Activated T-helper 1 cell treated with anti-CD3 and anti-CD28 coated beads, Interleukin-12 subunit alpha, Interleukin-12 subunit beta, Interleukin-2, Interleukin-4 antibody, amounts not matched to agents 30 ng/mL and 10 ng/mL and 1 ng/mL, durations not matched to agents 14 hours and 24 hours and 36 hours (primary cell): Measurements from ENCODE around the gene KPTN. TPM values are rescaled to one million over a fixed set of nuclear protein-coding genes. Genes with fewer than 3 reads are reported as not detected.

Experiments
- DNase-seq: peaks from one replicate; pipeline ENCODE4 v3.0.0; 2021; ENCODE audit warnings: low spot score
- H3K27ac Mint-ChIP-seq: one replicate; pipeline ENCODE4 v1.8.0; 2021; ENCODE audit warnings: mild to moderate bottlenecking, mixed read lengths
- H3K27me3 Mint-ChIP-seq: one replicate; pipeline ENCODE4 v1.8.0; 2022; ENCODE audit warnings: mild to moderate bottlenecking, moderate library complexity, mixed read lengths; ENCODE audit not compliant: insufficient read depth
- H3K36me3 Mint-ChIP-seq: one replicate; pipeline ENCODE4 v1.8.0; 2021; ENCODE audit warnings: low read depth, mixed read lengths
- H3K4me1 Mint-ChIP-seq: one replicate; pipeline ENCODE4 v1.8.0; 2021; ENCODE audit warnings: low read depth, mixed read lengths
- H3K4me3 Mint-ChIP-seq: one replicate; pipeline ENCODE4 v1.8.0; 2021; ENCODE audit warnings: mild to moderate bottlenecking, moderate library complexity, mixed read lengths
- H3K9me3 Mint-ChIP-seq: one replicate; pipeline ENCODE4 v1.8.0; 2021; ENCODE audit warnings: mixed read lengths
- intact Hi-C: fragments of 100-400 bp; cut with micrococcal nuclease; formaldehyde crosslinking; loops from one replicate; pipeline ENCODE4 v1.15.1; 2024
- total RNA-seq: library from RNA; stranded (reverse); gene quantifications from 2 replicates; pipeline ENCODE4 v1.2.3, GENCODE V29; 2022

Gene KPTN
- total RNA-seq, 1 donor from 2014 or later = 10.8 TPM

DNA sequence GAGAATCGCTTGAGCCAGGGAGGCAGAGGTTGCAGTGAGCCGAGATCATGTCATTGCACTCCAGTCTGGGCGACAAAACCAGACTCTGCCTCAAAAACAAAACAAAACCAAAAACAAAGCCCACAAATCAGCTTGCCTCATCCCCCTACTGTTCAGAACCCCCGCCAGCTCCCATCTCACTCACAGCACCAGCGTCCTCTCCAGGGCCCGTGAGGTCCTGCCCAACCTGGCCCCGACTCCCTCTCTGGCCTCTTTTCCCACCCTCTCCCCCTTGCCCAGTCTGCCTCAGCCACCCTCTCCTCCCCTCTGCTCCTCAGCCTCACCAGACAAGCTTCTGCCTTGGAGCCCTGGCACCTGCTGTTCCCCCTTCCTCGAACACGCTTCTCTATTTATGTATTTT, 16.1 kb downstream of the KPTN start:
- intact Hi-C loops = no loop called here

DNA sequence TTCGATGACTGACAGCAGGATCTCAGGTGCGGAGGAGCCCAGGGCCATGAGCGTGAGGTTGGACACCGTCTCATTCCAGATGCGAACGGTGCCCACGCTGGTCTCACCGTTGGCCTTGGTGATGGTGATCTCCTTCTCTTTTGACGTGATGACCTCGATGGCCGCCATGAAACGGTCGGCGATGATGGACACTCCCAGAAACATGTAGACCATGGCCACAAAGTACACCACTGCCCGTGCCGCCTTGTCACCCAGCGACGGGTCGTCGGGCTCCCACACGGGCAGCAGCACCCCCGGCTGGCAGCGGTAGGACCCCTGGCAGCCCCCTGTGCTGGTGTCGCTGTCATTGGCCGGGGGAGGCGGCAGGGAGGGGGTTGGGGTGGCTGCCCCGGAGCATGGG, 18.1 kb downstream of the KPTN start:
- DNase-seq = no peak
- intact Hi-C loops = no loop called here
- no peaks in the 10 kb centered on the region for H3K36me3 Mint-ChIP-seq
- H3K4me1 Mint-ChIP-seq = no peaks in the 10 kb centered on the region
- no peaks in the 10 kb centered on the region for H3K9me3 Mint-ChIP-seq
- H3K27ac Mint-ChIP-seq = no peak overlapping the region
- H3K27me3 Mint-ChIP-seq = peaks cover 32% of the 10 kb centered on the region
- H3K4me3 Mint-ChIP-seq = no peak overlapping the region

More for the DNA sequence above, 16.1 kb downstream of the KPTN start:
- Mint-ChIP-seq H3K27me3 (peaks cover 38% of the 10 kb centered on the region), H3K36me3 (no peaks in the 10 kb centered on the region), H3K4me1 (no peaks in the 10 kb centered on the region), H3K4me3 (no peak overlapping the region), H3K27ac (no peak overlapping the region), H3K9me3 (no peaks in the 10 kb centered on the region)
- no peak for DNase-seq

DNA sequence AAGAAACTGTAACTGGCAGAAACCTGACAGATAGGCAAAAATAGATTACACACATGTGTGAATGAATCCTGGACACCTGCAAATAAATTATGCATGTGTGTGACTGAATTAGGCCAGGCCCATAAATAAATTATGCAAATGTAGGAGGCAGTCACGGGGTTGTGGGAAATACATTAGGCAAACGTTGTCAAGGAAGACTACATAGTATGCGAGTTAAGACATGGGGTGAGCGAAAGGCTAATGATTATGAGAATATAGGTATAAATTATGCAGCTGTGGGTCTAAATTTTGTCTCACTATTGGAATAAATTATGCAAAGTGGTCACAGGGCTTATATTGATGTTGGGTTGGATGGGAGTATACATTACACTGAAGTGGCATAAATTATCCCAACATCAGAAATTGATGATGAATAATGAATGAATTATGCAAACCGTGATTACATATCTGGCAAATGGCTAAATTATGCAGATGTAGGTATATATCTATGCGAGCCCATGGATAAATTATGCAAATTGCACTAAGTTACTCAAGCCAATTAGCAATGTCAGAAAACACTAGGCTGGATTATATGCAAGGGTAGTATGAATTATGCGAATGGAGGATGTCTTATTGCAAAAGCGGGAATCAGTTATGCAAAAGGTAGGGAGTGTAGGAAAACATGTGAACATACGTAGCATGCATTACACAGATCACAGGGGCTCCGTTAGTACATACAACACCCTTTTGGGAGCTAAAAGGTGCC, 19.2 kb downstream of the KPTN start:
- no peaks in the 10 kb centered on the region for H3K36me3 Mint-ChIP-seq
- H3K9me3 Mint-ChIP-seq = no peaks in the 10 kb centered on the region
- peaks cover 26% of the 10 kb centered on the region for H3K27me3 Mint-ChIP-seq
- no peak overlapping the region for H3K27ac Mint-ChIP-seq
- DNase-seq = no peak
- intact Hi-C loops = no loop called here
- H3K4me1 Mint-ChIP-seq = no peaks in the 10 kb centered on the region
- no peak overlapping the region for H3K4me3 Mint-ChIP-seq

- Mint-ChIP-seq H3K4me1 (no peaks in the 10 kb centered on the region), H3K27ac (no peak overlapping the region), H3K36me3 (no peaks in the 10 kb centered on the region), H3K9me3 (no peaks in the 10 kb centered on the region), H3K27me3 (peaks cover 11% of the 10 kb centered on the region), H3K4me3 (no peak overlapping the region)
- DNase-seq = no peak
- intact Hi-C loops = no loop called here
Observed at GRCh38 chr19:47461876-47462275, 22.1 kb downstream of the KPTN start.

GRCh38 chr19:47459477-47459876, 24.5 kb downstream of the KPTN start:
- Mint-ChIP-seq H3K27ac (no peak overlapping the region), H3K36me3 (no peaks in the 10 kb centered on the region), H3K4me3 (no peak overlapping the region), H3K9me3 (no peaks in the 10 kb centered on the region), H3K4me1 (no peaks in the 10 kb centered on the region), H3K27me3 (peaks cover 26% of the 10 kb centered on the region)
- DNase-seq = no peak
- intact Hi-C loops = no loop called here

- no peaks in the 10 kb centered on the region for H3K9me3 Mint-ChIP-seq
- DNase-seq = no peak
- H3K27me3 Mint-ChIP-seq = peaks cover 24% of the 10 kb centered on the region
Observed at GRCh38 chr19:47458672-47459071, 25.3 kb downstream of the KPTN start.

DNA sequence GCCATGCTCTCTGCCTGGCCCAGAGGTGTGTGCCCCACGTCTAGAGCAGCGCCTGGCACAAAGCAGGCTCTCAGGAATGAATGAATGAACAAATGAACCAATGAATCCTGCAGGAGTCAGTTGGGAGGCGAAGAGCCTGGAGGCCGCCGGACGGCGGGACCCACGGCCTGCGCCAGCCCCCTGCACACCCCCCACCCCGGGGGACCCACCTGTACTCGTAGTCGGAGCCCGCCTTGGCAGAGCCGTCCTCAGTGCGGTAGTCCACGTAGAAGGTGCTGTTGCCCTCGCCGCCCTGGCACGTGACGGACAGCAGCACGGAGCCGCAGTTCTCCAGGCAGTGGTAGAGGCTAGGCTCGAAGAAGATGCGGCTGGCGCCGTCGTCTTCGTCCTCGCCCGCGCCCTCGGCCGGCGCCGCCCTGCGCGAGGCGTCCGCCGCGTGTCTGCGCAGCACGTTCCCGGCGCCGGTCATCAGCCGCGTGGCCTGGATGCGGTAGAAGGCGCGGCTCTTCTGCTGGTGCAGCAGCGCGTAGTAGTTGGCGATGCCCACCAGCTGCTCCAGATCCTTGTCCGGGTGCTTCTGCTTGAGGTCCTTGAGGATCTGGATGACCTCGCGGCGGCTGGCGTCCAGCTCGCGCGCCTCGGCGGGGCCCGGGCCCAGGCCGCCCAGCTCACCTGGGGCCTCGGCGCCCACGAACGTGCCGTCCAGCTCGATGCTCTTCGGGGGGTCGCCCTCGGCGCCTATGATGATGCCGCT, 27.1 kb downstream of the KPTN start:
- no peaks in the 10 kb centered on the region for H3K9me3 Mint-ChIP-seq
- no peaks in the 10 kb centered on the region for H3K4me1 Mint-ChIP-seq
- no peak overlapping the region for H3K27ac Mint-ChIP-seq
- peaks cover 25% of the 10 kb centered on the region for H3K27me3 Mint-ChIP-seq
- no peaks in the 10 kb centered on the region for H3K36me3 Mint-ChIP-seq
- H3K4me3 Mint-ChIP-seq = no peak overlapping the region
- no peak for DNase-seq
- intact Hi-C loops = no loop called here

More at GRCh38 chr19:47458672-47459071, 25.3 kb downstream of the KPTN start:
- H3K27ac Mint-ChIP-seq = no peak overlapping the region
- no peaks in the 10 kb centered on the region for H3K4me1 Mint-ChIP-seq
- intact Hi-C loops = no loop called here
- H3K4me3 Mint-ChIP-seq = no peak overlapping the region
- H3K36me3 Mint-ChIP-seq = no peaks in the 10 kb centered on the region

- Mint-ChIP-seq H3K36me3 (no peaks in the 10 kb centered on the region), H3K4me3 (no peak overlapping the region), H3K27me3 (peaks cover 46% of the 10 kb centered on the region), H3K9me3 (no peaks in the 10 kb centered on the region), H3K27ac (no peak overlapping the region), H3K4me1 (peaks cover 18% of the 10 kb centered on the region)
- no peak for DNase-seq
- intact Hi-C loops = no loop called here
Observed at GRCh38 chr19:47450478-47450877, 33.5 kb downstream of the KPTN start.

GRCh38 chr19:47448360-47448727, 35.7 kb downstream of the KPTN start:
- Mint-ChIP-seq H3K36me3 (no peaks in the 10 kb centered on the region), H3K9me3 (no peaks in the 10 kb centered on the region), H3K27ac (no peak overlapping the region), H3K27me3 (peaks cover 54% of the 10 kb centered on the region), H3K4me1 (peaks cover 39% of the 10 kb centered on the region), H3K4me3 (no peak overlapping the region)
- intact Hi-C loops = no loop called here
- no peak for DNase-seq

- peaks cover 59% of the 10 kb centered on the region for H3K27me3 Mint-ChIP-seq
- peak overlapping the region; percentile 56 for H3K27ac Mint-ChIP-seq
- no peaks in the 10 kb centered on the region for H3K9me3 Mint-ChIP-seq
- H3K4me1 Mint-ChIP-seq = peaks cover 44% of the 10 kb centered on the region
- intact Hi-C loops = loop anchor here (1.0 to 2.0 kb wide), 2 partner anchors 19 to 37 kb away; partner anchors contain the start of gene KPTN
- H3K36me3 Mint-ChIP-seq = no peaks in the 10 kb centered on the region
- H3K4me3 Mint-ChIP-seq = peak overlapping the region; percentile 58
- peak; percentile 69 for DNase-seq
Observed at GRCh38 chr19:47447470-47448359, 36.3 kb downstream of the KPTN start.

- peak; percentile 15 for DNase-seq
- no peaks in the 10 kb centered on the region for H3K9me3 Mint-ChIP-seq
- peak overlapping the region; percentile 64 for H3K4me3 Mint-ChIP-seq
- intact Hi-C loops = loop anchor here (1.0 to 2.0 kb wide), 2 partner anchors 19 to 38 kb away; partner anchors contain the start of gene KPTN
- no peaks in the 10 kb centered on the region for H3K36me3 Mint-ChIP-seq
- H3K27me3 Mint-ChIP-seq = peaks cover 62% of the 10 kb centered on the region
- H3K4me1 Mint-ChIP-seq = peaks cover 44% of the 10 kb centered on the region
- H3K27ac Mint-ChIP-seq = peak overlapping the region; percentile 56
Observed at GRCh38 chr19:47446534-47447469, 37.2 kb downstream of the KPTN start.

- intact Hi-C loops = loop anchor here (2.0 kb wide), 1 partner anchor 39 kb away; the partner anchor contains the start of gene KPTN
- DNase-seq = peak; percentile 62
- H3K4me3 Mint-ChIP-seq = peak overlapping the region; percentile 64
- H3K4me1 Mint-ChIP-seq = peaks cover 44% of the 10 kb centered on the region
- no peaks in the 10 kb centered on the region for H3K9me3 Mint-ChIP-seq
- H3K27me3 Mint-ChIP-seq = peaks cover 60% of the 10 kb centered on the region
- H3K27ac Mint-ChIP-seq = peak overlapping the region; percentile 62
- no peaks in the 10 kb centered on the region for H3K36me3 Mint-ChIP-seq
Observed at GRCh38 chr19:47445937-47446402, 38.0 kb downstream of the KPTN start.
